Embryonic facial prominence (tissue), 1 donor: Measurements from ENCODE around the gene ZBED6.
"Not testable (repeated sequence)": the region's sequence is repeated elsewhere in the genome, so short reads cannot be mapped to it uniquely, and the experiment has no call there.

Experiments
- DNase-seq: peaks from one replicate; pipeline ENCODE4 v3.0.0-alpha.2; 2016; ENCODE audit errors: extremely low spot score

ZBED6 gene

GRCh38 chr1:203781962-203782361 lies 13.5 kb upstream of the ZBED6 start:
- no peak for DNase-seq

- DNase-seq, result no peak
Measured at GRCh38 chr1:203789966-203790365, 5.5 kb upstream of the ZBED6 start.

- no peak for DNase-seq
Measured at GRCh38 chr1:203791498-203791897, 3.9 kb upstream of the ZBED6 start.

- DNase-seq, result no peak
Measured at GRCh38 chr1:203792486-203792885, 2.9 kb upstream of the ZBED6 start.

- DNase-seq, result not testable (repeated sequence)
Measured at GRCh38 chr1:203793561-203793960, 1.9 kb upstream of the ZBED6 start.

- no peak for DNase-seq
Measured at GRCh38 chr1:203794764-203795440, 521 bp upstream of the ZBED6 start.

GRCh38 chr1:203796236-203796605 lies 798 bp downstream of the ZBED6 start:
- DNase-seq, result no peak

GRCh38 chr1:203797216-203797615 lies 1.8 kb downstream of the ZBED6 start:
- DNase-seq, result no peak

- DNase-seq, result no peak
Measured at GRCh38 chr1:203797948-203798655, 2.7 kb downstream of the ZBED6 start.

- DNase-seq, result no peak
Measured at GRCh38 chr1:203799157-203799556, 3.7 kb downstream of the ZBED6 start.

- no peak for DNase-seq
Measured at GRCh38 chr1:203799971-203800370, 4.5 kb downstream of the ZBED6 start.

- DNase-seq, result no peak
Measured at GRCh38 chr1:203805689-203806088, 10.3 kb downstream of the ZBED6 start.

- no peak for DNase-seq
Measured at GRCh38 chr1:203807196-203807595, 11.8 kb downstream of the ZBED6 start.

- no peak for DNase-seq
Measured at GRCh38 chr1:203813581-203814341, 18.3 kb downstream of the ZBED6 start.

- DNase-seq, result no peak
Measured at GRCh38 chr1:203818399-203818798, 23.0 kb downstream of the ZBED6 start.

GRCh38 chr1:203823306-203823705 lies 27.9 kb downstream of the ZBED6 start:
- no peak for DNase-seq

- no peak for DNase-seq
Measured at GRCh38 chr1:203826175-203826574, 30.8 kb downstream of the ZBED6 start.

GRCh38 chr1:203828002-203828401 lies 32.6 kb downstream of the ZBED6 start:
- no peak for DNase-seq

- no peak for DNase-seq
Measured at GRCh38 chr1:203828503-203828902, 33.1 kb downstream of the ZBED6 start.

- DNase-seq, result not testable (repeated sequence)
Measured at GRCh38 chr1:203829247-203829646, 33.8 kb downstream of the ZBED6 start.

GRCh38 chr1:203835476-203835875 lies 40.1 kb downstream of the ZBED6 start:
- DNase-seq, result no peak

GRCh38 chr1:203839081-203839480 lies 43.7 kb downstream of the ZBED6 start:
- no peak for DNase-seq
